Umbilical cord (tissue), 2 donors: ENCODE data around the gene EEF1G. TPM values are rescaled to one million over a fixed set of nuclear protein-coding genes. Genes with fewer than 3 reads are reported as not detected.
A peak's percentile ranks its signal among the peaks of the same experiment; 100 is the strongest.

ENCODE experiments used
- DNase-seq: peaks from one replicate; pipeline ENCODE4 v3.0.0-alpha.2; 2015; ENCODE audit warnings: low spot score
- total RNA-seq: library from RNA; depleted of rRNA; stranded (reverse); fragments of >200 nt; gene quantifications from one replicate; pipeline ENCODE4 v1.2.3, GENCODE V29; 2014; ENCODE audit warnings: low replicate concordance; ENCODE audit not compliant: insufficient read depth

The EEF1G gene
- total RNA-seq, 1 donor from 2014 or later: 944 TPM

DNA sequence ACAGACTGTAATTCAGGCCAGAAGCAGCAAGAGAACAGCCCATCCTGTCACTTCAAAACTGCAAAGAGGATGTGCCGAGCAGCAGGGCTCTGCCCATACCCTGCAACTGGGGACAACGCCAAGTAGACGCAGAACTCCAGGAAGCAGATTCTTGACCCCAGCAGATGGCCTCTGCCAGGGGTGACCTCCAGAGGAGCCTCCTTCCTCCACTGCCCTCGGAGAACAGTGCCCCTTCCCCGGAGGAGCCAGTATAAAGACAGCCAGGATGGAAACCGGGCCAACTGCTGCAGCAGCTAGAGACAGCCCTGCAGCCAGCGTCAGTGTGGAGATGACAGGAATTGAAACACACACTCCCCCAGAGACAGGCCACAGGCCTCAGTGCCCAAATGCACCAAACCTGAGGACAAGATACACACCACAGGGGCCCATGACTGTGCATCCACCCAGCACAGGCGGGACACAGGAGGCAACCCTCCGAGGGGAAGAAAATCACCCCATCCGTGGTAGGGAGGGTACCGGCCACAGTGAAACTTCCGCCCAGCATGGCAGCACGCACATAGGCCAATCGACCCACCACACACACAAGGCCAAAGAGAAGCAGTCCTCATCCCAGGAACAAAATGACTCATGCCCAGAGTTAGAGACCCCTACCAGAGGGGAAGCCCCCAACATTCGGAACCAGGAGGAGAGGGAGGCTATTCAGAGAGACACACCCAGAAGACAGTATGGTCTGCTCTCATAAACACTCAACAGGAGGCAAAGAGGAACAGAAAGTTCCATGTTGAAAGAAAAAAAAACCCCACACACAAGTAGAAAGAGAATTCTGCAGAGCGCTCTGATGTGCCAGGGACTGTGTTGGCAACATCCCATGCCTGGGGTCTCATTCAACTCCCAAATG, 32.6 kb downstream of the EEF1G start:
- DNase-seq: peak; percentile 53

- peak; percentile 97 for DNase-seq
These were observed 34.3 kb downstream of the EEF1G start for GRCh38 chr11:62539238-62539925.

DNA sequence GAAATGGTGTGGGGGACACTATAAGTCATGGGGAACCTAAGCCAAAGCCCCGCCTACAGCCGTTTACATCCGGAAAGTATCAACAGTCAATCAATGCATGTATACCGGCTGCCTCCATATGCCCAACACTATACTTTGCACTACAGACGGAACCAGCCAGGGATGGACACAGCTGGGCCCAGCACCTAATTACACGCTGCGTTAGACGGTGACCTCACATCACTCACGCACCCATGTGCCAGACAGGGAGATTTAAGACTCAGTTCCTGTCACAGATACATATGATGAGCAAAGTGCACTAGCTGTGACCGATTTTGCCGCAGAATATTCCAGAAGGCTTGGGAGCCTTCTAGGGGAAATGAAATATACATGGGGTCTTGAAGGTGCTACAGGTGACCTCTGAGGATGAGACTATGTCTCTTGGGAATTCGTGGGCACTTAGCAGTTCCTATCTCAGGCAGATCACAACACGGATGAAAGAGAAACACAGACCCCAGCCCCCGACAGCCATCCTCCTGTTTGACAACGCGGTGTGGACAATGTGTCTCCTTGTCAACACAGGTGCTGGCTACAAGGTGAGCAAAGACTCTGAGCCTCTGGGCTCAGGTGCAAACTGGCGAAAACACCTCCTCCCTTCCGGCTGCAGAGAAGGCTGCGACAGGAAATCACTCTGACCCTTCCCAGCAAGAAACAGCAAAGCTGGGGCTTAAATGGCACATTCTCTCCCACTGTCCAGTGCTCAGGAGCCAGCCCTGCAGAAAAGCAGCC, 35.0 kb downstream of the EEF1G start:
- no peak for DNase-seq

- DNase-seq: no peak
These were observed 37.3 kb downstream of the EEF1G start for GRCh38 chr11:62536301-62536957.

GRCh38 chr11:62535802-62536201, 37.9 kb downstream of the EEF1G start:
- DNase-seq: no peak

- DNase-seq: no peak
These were observed 38.7 kb downstream of the EEF1G start for GRCh38 chr11:62534779-62535545.

DNA sequence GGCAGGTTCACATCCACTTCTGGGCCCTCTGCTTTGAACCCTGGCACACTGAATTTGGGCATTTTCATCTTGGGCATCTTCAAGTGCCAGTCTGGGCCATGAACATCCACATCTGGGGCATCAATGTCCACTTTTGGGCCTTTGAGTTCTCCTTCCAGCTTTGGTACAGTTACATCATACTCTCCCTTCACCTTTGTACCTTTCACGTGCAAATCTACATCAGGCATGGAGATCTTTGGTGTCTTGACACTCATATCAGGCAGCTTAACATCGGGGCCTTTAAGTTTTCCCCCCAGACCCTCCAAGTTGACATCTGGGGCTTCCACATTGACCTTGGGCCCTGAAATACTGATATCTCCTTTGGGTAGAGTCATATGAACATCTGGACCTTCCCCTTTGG, 41.6 kb downstream of the EEF1G start:
- DNase-seq: no peak

- no peak for DNase-seq
These were observed 56.8 kb downstream of the EEF1G start for GRCh38 chr11:62516736-62517371.

GRCh38 chr11:62514151-62514550, 59.5 kb downstream of the EEF1G start:
- no peak for DNase-seq

DNA sequence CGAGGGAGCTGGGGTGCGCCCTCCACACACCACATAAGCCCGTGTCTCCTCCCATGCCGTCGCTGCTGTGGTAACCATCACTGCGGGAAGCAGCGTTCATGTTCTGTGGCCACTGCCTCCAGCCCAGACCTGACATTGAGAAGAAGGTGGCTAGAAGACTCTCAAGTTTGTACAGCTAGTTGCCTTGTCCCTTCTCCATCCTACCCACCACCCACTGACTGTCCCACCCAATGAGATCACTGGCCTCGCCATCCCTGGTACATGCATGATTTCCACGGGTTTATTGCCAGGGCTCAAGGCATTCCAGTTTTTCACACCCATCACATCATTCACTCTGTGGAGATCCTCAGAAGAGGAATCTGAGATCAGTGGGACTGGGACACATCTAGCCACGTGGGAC, 60.1 kb downstream of the EEF1G start:
- DNase-seq: no peak

DNA sequence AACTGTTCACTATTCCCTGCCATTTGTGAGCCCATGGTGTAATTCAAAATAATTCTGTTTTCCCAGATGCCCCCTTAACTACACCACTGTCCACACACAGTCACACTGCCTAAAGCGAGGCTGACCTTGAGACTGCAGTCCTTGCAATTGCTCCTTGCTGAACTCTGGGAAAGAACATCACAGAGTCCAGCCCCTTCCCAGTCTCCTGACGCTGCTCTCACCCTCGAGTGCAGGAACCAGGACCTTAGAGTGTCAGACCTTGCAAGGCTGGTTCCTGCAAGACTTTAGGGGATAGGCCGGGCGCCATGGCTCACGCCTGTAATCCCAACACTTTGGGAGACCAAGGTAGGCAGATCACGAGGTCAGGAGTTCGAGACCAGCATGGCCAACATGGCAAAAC, 60.7 kb downstream of the EEF1G start:
- DNase-seq: no peak

Other genes starting within 250 kb of the EEF1G start
- 20.9 TPM for gene ASRGL1, start 236.4 kb downstream of the EEF1G start, total RNA-seq
- gene SCGB1A1, start 154.9 kb downstream of the EEF1G start, total RNA-seq: not detected
- 550 TPM for gene AHNAK, start 27.1 kb downstream of the EEF1G start, total RNA-seq
- gene TUT1, start 17.6 kb upstream of the EEF1G start, total RNA-seq: 2.4 TPM
- 58.3 TPM for gene MTA2, start 28.0 kb upstream of the EEF1G start, total RNA-seq
- 41.7 TPM for gene EML3, start 38.9 kb upstream of the EEF1G start, total RNA-seq
- 8.7 TPM for gene ROM1, start 39.4 kb upstream of the EEF1G start, total RNA-seq
- 7.9 TPM for gene B3GAT3, start 48.1 kb upstream of the EEF1G start, total RNA-seq
- 96.8 TPM for gene GANAB, start 72.7 kb upstream of the EEF1G start, total RNA-seq
- 11.3 TPM for gene INTS5, start 79.4 kb upstream of the EEF1G start, total RNA-seq
- gene C11orf98, start 91.3 kb upstream of the EEF1G start, total RNA-seq: 14.2 TPM
- gene CSKMT, start 91.4 kb upstream of the EEF1G start, total RNA-seq: 3.1 TPM
- gene UQCC3, start 97.8 kb upstream of the EEF1G start, total RNA-seq: 2.9 TPM
- gene LBHD1, start 98.4 kb upstream of the EEF1G start, total RNA-seq: 0.72 TPM
- gene UBXN1, start 105.2 kb upstream of the EEF1G start, total RNA-seq: 98.0 TPM
- 3.1 TPM for gene LRRN4CL, start 115.6 kb upstream of the EEF1G start, total RNA-seq
- 6.3 TPM for gene BSCL2, start 133.5 kb upstream of the EEF1G start, total RNA-seq
- gene GNG3, start 133.8 kb upstream of the EEF1G start, total RNA-seq: not detected
- 13.5 TPM for gene HNRNPUL2, start 153.6 kb upstream of the EEF1G start, total RNA-seq
- gene TTC9C, start 154.6 kb upstream of the EEF1G start, total RNA-seq: 27.0 TPM
- 6.5 TPM for gene ZBTB3, start 180.3 kb upstream of the EEF1G start, total RNA-seq
- gene POLR2G, start 187.7 kb upstream of the EEF1G start, total RNA-seq: 24.6 TPM
- 10.1 TPM for gene TAF6L, start 197.5 kb upstream of the EEF1G start, total RNA-seq
- gene TMEM179B, start 213.5 kb upstream of the EEF1G start, total RNA-seq: 11.1 TPM
- gene TMEM223, start 218.1 kb upstream of the EEF1G start, total RNA-seq: 33.5 TPM
- 22.6 TPM for gene NXF1, start 231.5 kb upstream of the EEF1G start, total RNA-seq